ENCODE results near the gene LRRC61.

GRCh38 chr7:150361807-150362621, 38.9 kb downstream of the LRRC61 start:
- TF ChIP-seq EP300 (IDR thresholded peaks at IDR 0.05): no peak
- no peak for TF ChIP-seq POLR2AphosphoS5 (IDR thresholded peaks at IDR 0.05)
- TF ChIP-seq CTCF (IDR thresholded peaks at IDR 0.05): no peak
- TF ChIP-seq POLR2A (IDR thresholded peaks at IDR 0.05): no peak

Data from gastroesophageal sphincter (tissue), 3 donors.